HepG2 (cell line): ENCODE measurements around the gene GAGE10. TPM values are rescaled to one million over a fixed set of nuclear protein-coding genes. Genes with fewer than 3 reads are reported as not detected.

ENCODE experiments used
- ATAC-seq: fragments of 200-7000 bp; cut with Tn5 transposase; 3 replicates; pipeline ENCODE4 v1.9.1; 2020; ENCODE audit warnings: mild to moderate bottlenecking, moderate library complexity
- BruUV-seq: library from RNA; stranded (reverse); fragments of 400-500 nt; replicated peaks from 2 replicates; lab custom pipeline; 2021; lab: Mats Ljungman, UMichigan
- CTCF ChIA-PET: fragments of 300-600 bp; formaldehyde crosslinking; extraction: SDS; loops from one replicate; lab custom pipeline; 2021; ENCODE audit warnings: low total read pairs, inconsistent platforms, low intra/inter-chr PET ratio; lab: Yijun Ruan, JAX
- POLR2A ChIA-PET: fragments of 350-600 bp; sonication (Branson Sonifier 250); formaldehyde crosslinking; loops from one replicate; lab custom pipeline; 2020; ENCODE audit warnings: antibody characterized with exemption, inconsistent platforms; lab: Yijun Ruan, JAX
- DNase-seq: peaks from one replicate; pipeline ENCODE4 v3.0.0-alpha.2; 2015; ENCODE audit warnings: low spot score
- FAIRE-seq: peaks from 3 replicates; lab custom pipeline; 2011; peaks lifted over from hg19 to GRCh38; lab: Jason Lieb, UNC
- H2AFZ ChIP-seq: one replicate; pipeline ENCODE4 v1.6.1; 2011; ENCODE audit warnings: low read length, inconsistent platforms
- H3K27ac ChIP-seq: fragments of 300-600 bp; 3 replicates; pipeline ENCODE4 v1.8.0; 2011; ENCODE audit warnings: mixed run types, mild to moderate bottlenecking, mixed read lengths, low read length, inconsistent platforms; ENCODE audit not compliant: insufficient read depth; ENCODE audit errors: extremely low read length
- H3K27me3 ChIP-seq, 2 experiments: fragments of 200-600 bp in 1 of 2; 2 replicates in 1 of 2; 3 replicates in 1 of 2; pipeline versions ENCODE4 v1.6.0 to v1.8.0; 2011; ENCODE audit warnings: low read length in 2 of 2, mild to moderate bottlenecking in 2 of 2, moderate library complexity in 2 of 2, inconsistent platforms in 1 of 2; ENCODE audit not compliant: insufficient read depth in 2 of 2, control insufficient read depth in 1 of 2
- H3K36me3 ChIP-seq, 2 experiments: fragments of 200-600 bp in 1 of 2; replicated peaks in 1 of 2; 2 replicates in 1 of 2; 3 replicates in 1 of 2; pipeline versions ENCODE4 v1.5.1 to v1.8.0; 2011; ENCODE audit warnings: low read length in 2 of 2, inconsistent platforms in 1 of 2; ENCODE audit not compliant: insufficient read depth in 2 of 2, control insufficient read depth in 1 of 2
- H3K4me1 ChIP-seq: 2 replicates; pipeline ENCODE4 v1.5.1; 2012; ENCODE audit warnings: low read length, inconsistent platforms; ENCODE audit not compliant: insufficient read depth
- H3K4me2 ChIP-seq: 2 replicates; pipeline ENCODE4 v1.6.0; 2011; ENCODE audit warnings: low read depth, low read length, inconsistent platforms
- H3K4me3 ChIP-seq, 3 experiments: fragments of 200-600 bp in 1 of 3; sonication (generic), shearing (Covaris generic) in 1 of 3; replicated peaks in 1 of 3; 2 replicates each; pipeline ENCODE4 v1.5.1; 2011 to 2016; ENCODE audit warnings: low read length in 3 of 3, inconsistent platforms in 2 of 3, low read depth in 2 of 3, mild to moderate bottlenecking in 2 of 3, control low read depth in 1 of 3, mixed read lengths in 1 of 3; ENCODE audit not compliant: insufficient read depth in 1 of 3
- H3K79me2 ChIP-seq: one replicate; pipeline ENCODE4 v1.6.1; 2011; ENCODE audit warnings: low read length, inconsistent platforms; ENCODE audit not compliant: insufficient read depth
- H3K9ac ChIP-seq: 2 replicates; pipeline ENCODE4 v1.6.0; 2011; ENCODE audit warnings: mild to moderate bottlenecking, low read depth, low read length, inconsistent platforms; ENCODE audit not compliant: insufficient read depth
- H3K9me3 ChIP-seq: 2 replicates; pipeline ENCODE4 v1.5.1; 2012; ENCODE audit warnings: mild to moderate bottlenecking, low read length
- H4K20me1 ChIP-seq: 2 replicates; pipeline ENCODE4 v1.6.0; 2011; ENCODE audit warnings: inconsistent platforms, mild to moderate bottlenecking, low read length, moderate library complexity; ENCODE audit not compliant: insufficient read depth
- AGO2 ChIP-seq: fragments of 200-400 bp; formaldehyde crosslinking; optimal IDR thresholded peaks from 2 replicates; pipeline ENCODE3; 2017; ENCODE audit warnings: mild to moderate bottlenecking, low read depth, low read length, moderate library complexity
- ZFYVE20 ChIP-seq: sonication (generic); formaldehyde crosslinking; IDR thresholded peaks from 2 replicates; pipeline ENCODE4 v1.8.0; 2023; ENCODE audit warnings: low read depth, mild to moderate bottlenecking, moderate library complexity, missing genetic modification reagents, borderline replicate concordance
- ZNF101 ChIP-seq: sonication (generic); formaldehyde crosslinking; IDR thresholded peaks from 2 replicates; pipeline ENCODE4 v1.4.0; 2020; ENCODE audit warnings: mild to moderate bottlenecking, low read depth, missing genetic modification reagents, borderline replicate concordance
- ZNF768 ChIP-seq: sonication (generic); formaldehyde crosslinking; IDR thresholded peaks from 2 replicates; pipeline ENCODE4 v1.4.0; 2020; ENCODE audit warnings: missing genetic modification reagents
- WGBS: methylation state at CpG from one replicate; pipeline ENCODE4 v1.1.6; 2017; ENCODE audit warnings: low lambda C conversion rate; 5-methylcytosine and 5-hydroxymethylcytosine counted together
- in situ Hi-C: cut with HindIII; loops from 2 replicates; pipeline ENCODE4 v1.10.0; 2017; ENCODE audit warnings: low pct_unique_long_range_greater_than_20kb; ENCODE audit not compliant: extremely low pct_ligation_motif_present
- intact Hi-C: fragments of 100-400 bp; cut with micrococcal nuclease; formaldehyde crosslinking; loops from one replicate; pipeline ENCODE4 v1.10.0; 2022; ENCODE audit not compliant: unreplicated experiment
- polyA plus RNA-seq, 8 experiments: library from polyadenylated mRNA; depleted of rRNA in 3 of 8; stranded (reverse) in 7 of 8; unstranded in 1 of 8; fragments of >200 nt; fragmentation: Illumina TruSeq in 4 of 8; extraction: Trizol in 4 of 8; gene quantifications; 2 replicates each; pipeline versions ENCODE4 v1.2.1 to v1.2.3, GENCODE V29; 2011 to 2016; ENCODE audit warnings: low read depth in 4 of 8, missing spikeins in 1 of 8, mixed read lengths in 1 of 8; ENCODE audit not compliant: insufficient read depth in 1 of 8
- total RNA-seq, 5 experiments: library from RNA; depleted of rRNA; stranded (reverse); fragments of >200 nt; fragmentation: Illumina TruSeq; extraction: Trizol; gene quantifications; 2 replicates each; pipeline ENCODE4 v1.2.3, GENCODE V29; 2016; ENCODE audit warnings: low read depth in 1 of 5

Gene GAGE10
- total and polyA plus RNA-seq, 2 of the 13 experiments (the other 11 are each of a cell fraction or from before 2014, with no cell fraction given) = not detected

DNA sequence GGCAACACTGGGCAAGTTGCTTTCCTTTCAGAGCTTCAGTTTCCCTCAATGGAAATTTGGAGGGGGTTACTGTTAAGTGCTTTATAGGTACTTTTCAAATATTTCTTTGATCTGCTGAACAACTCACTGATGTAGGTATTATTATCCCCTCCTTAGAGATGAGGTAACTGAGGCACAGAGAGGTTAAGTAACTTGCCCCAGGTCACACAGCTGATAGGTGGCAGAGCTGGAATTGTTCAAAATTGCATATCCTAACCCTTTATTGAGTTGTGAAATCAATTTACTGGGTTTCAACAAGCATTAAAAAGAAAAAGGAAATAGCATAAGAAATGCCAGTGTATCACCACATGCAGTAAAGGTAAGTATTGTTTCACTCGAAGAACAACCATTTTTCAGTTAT lies 27.2 kb upstream of the GAGE10 start:
- Histone ChIP-seq H3K36me3 (no peaks in the 10 kb centered on the region), H3K9me3 (no peaks in the 10 kb centered on the region), H2AFZ (no peak overlapping the region), H3K4me1 (peaks cover 24% of the 10 kb centered on the region), H3K27ac (no peak overlapping the region), H4K20me1 (no peaks in the 10 kb centered on the region), H3K4me3 (no peak overlapping the region), H3K9ac (no peak overlapping the region), H3K79me2 (peaks cover 5% of the 10 kb centered on the region), H3K4me2 (no peak overlapping the region), H3K27me3 (no peaks in the 10 kb centered on the region)
- TF ChIP-seq ZNF101 (no peak), ZNF768 (CRISPR knock-in tag) (peak; percentile 25; the same call in 1 of the 2 replicates)
- ATAC-seq = no peak
- no peak for DNase-seq
- in situ Hi-C loops (no loop called here), intact Hi-C loops (no loop called here)
- FAIRE-seq = no peak
- ChIA-PET POLR2A (no interaction called here), CTCF (no interaction called here)
- BruUV-seq = no TSS peak
- WGBS = 89% methylated on average over 1 of the region's 1 CpG

DNA sequence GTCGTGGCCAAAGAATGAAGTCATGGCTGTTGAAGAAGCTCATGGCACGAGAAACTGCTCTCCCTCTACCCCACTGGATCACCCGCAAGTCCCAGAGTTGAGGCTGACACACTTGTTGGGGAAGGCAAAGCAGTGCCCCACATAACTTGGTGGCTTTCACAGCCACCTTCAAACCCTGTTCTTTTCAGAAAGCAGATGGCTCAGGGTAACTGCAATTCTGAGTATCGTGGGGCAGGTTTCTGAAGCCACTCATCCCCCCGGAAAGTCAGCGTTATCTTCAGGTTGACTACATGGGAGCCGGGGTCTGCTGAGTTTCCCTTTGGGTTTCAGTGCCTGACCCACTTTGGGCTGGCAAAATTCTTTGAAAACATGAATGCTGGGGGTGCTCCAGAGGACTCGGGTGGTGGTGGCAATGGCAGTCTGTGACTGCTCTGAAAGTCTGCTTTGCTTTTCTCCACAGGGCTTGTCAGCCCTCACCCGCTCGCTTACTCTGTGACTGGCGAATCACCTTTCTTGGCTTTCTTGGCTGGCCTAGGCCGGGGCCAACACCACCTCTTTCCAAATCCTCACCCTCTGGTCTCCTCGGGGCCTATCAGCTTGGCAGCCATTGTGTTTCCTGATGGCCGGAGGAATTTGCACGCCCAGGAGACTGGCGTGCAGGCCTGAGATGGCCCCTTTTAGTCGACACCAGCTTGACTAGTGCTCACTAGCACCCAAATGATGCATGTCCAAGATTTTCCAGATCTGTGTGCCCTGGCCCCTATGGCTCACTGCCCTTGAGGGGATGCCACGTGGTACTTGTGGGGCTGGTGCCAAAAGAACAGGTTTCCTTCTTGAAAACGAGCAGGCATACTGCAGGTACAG lies 26.5 kb upstream of the GAGE10 start:
- Histone ChIP-seq H4K20me1 (no peaks in the 10 kb centered on the region), H3K4me3 (no peak overlapping the region), H3K4me1 (peaks cover 17% of the 10 kb centered on the region), H3K79me2 (peaks cover 3% of the 10 kb centered on the region), H3K27me3 (no peaks in the 10 kb centered on the region), H3K4me2 (no peak overlapping the region), H3K27ac (no peak overlapping the region), H3K36me3 (no peaks in the 10 kb centered on the region), H2AFZ (no peak overlapping the region), H3K9me3 (no peaks in the 10 kb centered on the region), H3K9ac (no peak overlapping the region)
- FAIRE-seq (no peak), DNase-seq (no peak), ATAC-seq (peak; percentile 34; the same call in 1 of the 3 replicates)
- CTCF ChIA-PET = no interaction called here
- no TSS peak for BruUV-seq
- in situ Hi-C loops (no loop called here), intact Hi-C loops (no loop called here)
- WGBS = 74% methylated on average over 4 of the region's 19 CpGs
- POLR2A ChIA-PET = no interaction called here
- TF ChIP-seq AGO2 = peak; percentile 9
- no peak for TF ChIP-seq ZFYVE20 (CRISPR knock-in tag)
